Measurements from ENCODE around the gene AADAC.
"Not testable (repeated sequence)": the region's sequence is repeated elsewhere in the genome, so short reads cannot be mapped to it uniquely, and the experiment has no call there.

Gene AADAC

DNA sequence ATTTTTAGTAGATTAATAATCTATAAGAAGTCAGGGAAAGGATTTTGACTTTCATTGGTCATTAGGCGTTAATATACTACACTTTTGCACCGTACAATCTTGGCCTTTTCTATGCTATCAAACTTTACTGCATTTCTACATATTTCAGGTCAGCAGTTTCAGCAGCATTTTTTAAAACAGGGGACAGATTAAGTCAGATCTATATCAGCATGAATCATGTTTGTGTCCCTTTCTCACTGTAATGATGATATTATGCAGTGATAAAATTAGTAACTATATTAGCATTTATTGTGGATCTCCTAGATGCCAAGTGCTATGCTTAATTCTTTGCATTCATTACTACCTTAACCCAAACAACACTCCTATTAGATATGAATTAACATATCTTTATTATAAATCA is 20.3 kb upstream of the AADAC start:
- in situ Hi-C loops (cut with HindIII; ENCODE audit: low pct_ligation_motif_present, low pct_unique_long_range_greater_than_20kb, low sequenced_read_pairs), result no loop called here

DNA sequence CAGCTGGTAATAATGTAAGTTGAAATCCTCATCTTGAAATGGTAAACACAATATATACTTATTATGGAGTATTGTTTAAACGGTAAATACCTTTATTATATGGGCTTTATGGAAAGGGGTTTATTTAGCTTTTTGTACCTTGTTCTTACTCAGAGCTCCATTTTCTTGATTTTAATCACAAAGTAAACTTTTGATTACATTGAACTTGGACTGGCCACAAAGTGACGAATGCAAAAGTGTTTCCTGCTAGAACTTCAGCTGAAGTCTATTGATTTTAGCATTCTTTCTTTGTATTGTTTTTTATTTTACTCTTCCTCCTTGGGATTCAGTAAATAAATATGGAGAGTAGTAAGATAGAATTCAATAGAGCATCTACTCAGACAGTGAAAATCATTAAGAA is 19.8 kb upstream of the AADAC start:
- in situ Hi-C loops (cut with HindIII; ENCODE audit: low pct_ligation_motif_present, low pct_unique_long_range_greater_than_20kb, low sequenced_read_pairs), result no loop called here
- no peak for DNase-seq

More for the DNA sequence above, 20.3 kb upstream of the AADAC start:
- DNase-seq, result no peak

DNA sequence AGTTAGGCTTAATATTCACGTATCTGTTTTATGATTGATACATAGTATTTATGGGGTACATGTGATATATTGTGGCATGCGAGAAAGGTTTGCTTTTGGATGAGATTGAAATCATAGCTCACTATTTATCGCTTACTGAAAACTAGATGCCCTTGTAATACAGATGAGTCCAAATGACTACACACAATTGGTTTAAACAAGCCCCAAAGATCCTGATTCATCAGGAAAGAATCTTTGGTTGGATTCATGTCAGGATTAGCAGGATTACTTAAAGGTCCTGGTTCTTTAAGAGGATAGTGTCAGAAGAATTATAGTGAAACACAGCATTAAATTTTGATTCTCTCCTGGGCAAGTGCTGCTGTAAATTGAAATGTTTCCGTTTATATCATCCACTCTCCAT is 18.6 kb upstream of the AADAC start:
- peak; percentile 5 for DNase-seq
- in situ Hi-C loops (cut with HindIII; ENCODE audit: low pct_ligation_motif_present, low pct_unique_long_range_greater_than_20kb, low sequenced_read_pairs), result no loop called here

DNA sequence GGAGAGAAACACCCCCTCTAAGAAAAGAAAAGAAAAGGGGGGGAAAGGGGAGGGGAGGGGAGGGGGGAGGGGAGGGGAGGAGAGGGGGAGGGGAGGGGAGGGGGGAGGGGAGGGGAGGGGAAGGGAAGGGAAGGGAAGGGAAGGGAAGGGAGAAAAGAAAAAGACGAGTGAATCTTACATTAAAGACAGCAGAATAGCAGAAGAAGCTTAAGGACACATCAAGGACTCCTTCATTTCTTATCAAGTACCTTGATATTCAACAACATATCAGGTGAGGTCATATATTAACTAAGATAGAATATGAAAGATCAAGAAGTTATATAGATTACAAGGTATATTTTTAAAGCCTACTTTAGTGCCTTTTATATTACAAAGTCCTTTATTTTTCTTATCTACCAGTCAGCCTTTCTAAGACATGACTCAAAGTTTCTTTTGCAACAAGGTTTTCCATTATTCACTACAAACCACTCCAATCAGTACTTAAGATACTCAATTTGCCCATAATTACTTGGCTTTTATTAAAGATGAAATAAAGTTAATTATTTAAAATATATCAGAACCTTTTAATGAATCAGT is 17.7 kb upstream of the AADAC start:
- in situ Hi-C loops (cut with HindIII; ENCODE audit: low pct_ligation_motif_present, low pct_unique_long_range_greater_than_20kb, low sequenced_read_pairs), result no loop called here
- DNase-seq, result no peak

DNA sequence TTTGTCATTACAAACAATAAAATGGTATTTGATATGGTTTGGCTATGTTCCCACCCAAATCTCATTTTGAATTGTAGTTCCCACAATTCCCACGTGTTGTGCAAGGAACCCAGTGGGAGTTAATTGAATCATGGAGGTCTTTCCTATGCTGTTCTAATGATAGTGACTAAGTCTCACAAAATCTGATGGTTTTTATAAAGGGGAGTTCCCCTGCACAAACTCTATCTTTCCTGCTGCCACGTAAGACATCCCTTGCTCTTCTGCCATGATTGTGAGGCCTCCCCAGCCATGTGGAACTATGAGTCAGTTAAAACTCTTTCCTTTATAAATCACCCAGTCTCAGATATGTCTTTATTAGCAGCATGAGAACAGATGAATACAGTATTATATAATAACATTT is 15.4 kb upstream of the AADAC start:
- in situ Hi-C loops (cut with HindIII; ENCODE audit: low pct_ligation_motif_present, low pct_unique_long_range_greater_than_20kb, low sequenced_read_pairs), result no loop called here
- no peak for DNase-seq

- DNase-seq, result no peak
- in situ Hi-C loops (cut with HindIII; ENCODE audit: low pct_ligation_motif_present, low pct_unique_long_range_greater_than_20kb, low sequenced_read_pairs), result no loop called here
These were observed 13.5 kb upstream of the AADAC start for GRCh38 chr3:151800431-151800830.

DNA sequence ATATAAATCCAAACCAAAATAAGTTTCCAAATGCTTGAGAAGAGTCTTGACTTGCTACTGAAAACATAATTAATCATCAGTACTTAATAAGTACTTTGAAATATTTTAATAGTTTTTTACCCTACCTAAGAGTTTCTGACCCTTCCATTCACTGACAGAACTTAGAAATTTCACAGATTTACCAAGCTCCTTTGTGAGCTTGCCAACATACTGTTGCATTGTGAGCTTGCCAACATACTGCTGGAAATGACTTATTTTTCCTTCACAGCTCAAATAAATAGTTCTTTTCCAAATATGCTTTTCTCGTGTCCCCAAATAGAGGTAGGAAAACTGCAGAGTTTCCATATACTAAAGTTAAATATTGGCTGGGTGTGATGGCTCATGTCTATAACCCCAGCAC is 9.6 kb upstream of the AADAC start:
- no peak for DNase-seq
- in situ Hi-C loops (cut with HindIII; ENCODE audit: low pct_ligation_motif_present, low pct_unique_long_range_greater_than_20kb, low sequenced_read_pairs), result no loop called here

GRCh38 chr3:151806838-151807237 is 7.1 kb upstream of the AADAC start:
- in situ Hi-C loops (cut with HindIII; ENCODE audit: low pct_ligation_motif_present, low pct_unique_long_range_greater_than_20kb, low sequenced_read_pairs), result no loop called here
- no peak for DNase-seq

DNA sequence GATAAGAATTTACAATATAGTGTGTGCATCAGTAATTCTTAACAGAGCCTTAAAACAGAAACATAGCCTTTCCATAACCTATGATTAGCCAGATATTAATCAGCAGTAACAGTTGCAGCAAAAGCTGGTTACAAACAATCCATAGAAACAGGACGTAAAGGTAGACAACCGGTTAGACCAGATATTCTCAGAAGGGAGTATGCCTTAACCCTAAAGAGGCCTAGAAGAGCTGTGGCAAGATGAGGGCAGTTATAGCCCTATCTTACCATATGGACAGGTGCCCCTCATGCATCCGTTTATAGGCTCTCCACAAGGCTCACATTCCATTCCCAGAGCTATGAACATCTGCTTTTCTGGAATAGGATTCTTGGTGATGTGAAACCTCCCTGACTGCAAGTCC is 5.0 kb upstream of the AADAC start:
- in situ Hi-C loops (cut with HindIII; ENCODE audit: low pct_ligation_motif_present, low pct_unique_long_range_greater_than_20kb, low sequenced_read_pairs), result not testable (repeated sequence)

GRCh38 chr3:151811474-151811873 is 2.4 kb upstream of the AADAC start:
- no peak for DNase-seq
- in situ Hi-C loops (cut with HindIII; ENCODE audit: low pct_ligation_motif_present, low pct_unique_long_range_greater_than_20kb, low sequenced_read_pairs), result no loop called here

More for the DNA sequence above, 5.0 kb upstream of the AADAC start:
- DNase-seq, result not testable (repeated sequence)

DNA sequence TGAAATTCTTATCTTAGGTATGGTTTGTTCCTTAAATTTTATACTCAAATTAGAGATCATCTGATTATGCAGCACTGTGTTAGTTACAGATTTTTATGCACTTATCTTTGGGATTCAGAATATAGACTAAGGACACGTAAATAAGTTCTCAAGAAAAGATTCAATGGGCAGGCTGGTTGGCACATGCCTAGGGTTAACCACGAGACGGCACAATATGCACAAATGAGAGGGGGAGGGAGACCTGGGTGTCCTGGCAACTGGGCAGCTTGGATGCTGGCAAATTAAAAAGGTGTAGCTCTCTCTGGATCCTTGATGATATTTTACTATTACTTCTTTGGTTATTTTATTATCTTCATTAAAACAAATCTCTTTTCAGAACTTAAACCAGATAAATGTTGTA is 672 bp downstream of the AADAC start:
- no peak for DNase-seq
- in situ Hi-C loops (cut with HindIII; ENCODE audit: low pct_ligation_motif_present, low pct_unique_long_range_greater_than_20kb, low sequenced_read_pairs), result no loop called here

DNA sequence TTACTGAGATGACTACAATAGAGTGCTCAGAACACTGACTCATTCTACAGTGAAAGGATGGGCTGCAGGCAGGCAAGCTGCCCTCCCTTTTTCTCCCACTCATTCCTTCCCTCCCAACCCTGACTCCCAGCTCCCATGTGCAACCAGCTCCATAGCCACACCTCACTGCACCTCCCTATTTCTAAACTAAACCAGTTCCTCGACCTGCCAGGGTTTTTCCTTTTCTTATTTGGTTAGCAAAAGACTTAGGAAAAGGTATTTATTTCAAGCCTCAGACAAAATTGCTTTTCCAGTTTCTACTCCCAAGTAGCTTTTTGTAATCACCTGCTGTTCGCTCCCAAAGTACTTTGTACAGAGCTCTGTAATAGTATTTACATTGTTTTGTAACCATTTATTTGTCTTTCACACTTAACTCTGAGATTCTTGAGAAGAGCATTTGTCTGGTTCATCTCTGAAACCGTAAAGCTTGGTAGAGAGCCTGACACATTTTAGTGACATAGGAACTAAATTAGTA is 2.2 kb downstream of the AADAC start:
- in situ Hi-C loops (cut with HindIII; ENCODE audit: low pct_ligation_motif_present, low pct_unique_long_range_greater_than_20kb, low sequenced_read_pairs), result no loop called here
- peak; percentile 51 for DNase-seq

DNA sequence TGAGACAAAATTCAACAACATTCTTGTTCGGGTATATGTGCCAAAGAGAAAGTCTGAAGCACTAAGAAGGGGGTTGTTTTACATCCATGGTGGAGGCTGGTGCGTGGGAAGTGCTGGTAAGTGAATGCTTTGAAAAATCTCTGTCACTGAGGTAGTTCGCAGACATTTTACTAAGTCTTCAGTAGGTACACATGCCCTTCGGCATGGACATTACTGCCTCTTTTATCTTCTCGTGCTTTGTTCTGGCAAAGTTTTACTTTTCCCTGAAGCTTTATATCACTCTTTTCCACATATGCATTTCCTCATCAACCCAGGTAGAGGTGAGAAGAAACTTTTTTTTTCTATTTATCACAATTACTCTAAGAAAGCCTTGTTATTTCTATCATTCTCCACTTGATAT is 3.6 kb downstream of the AADAC start:
- no peak for DNase-seq

DNA sequence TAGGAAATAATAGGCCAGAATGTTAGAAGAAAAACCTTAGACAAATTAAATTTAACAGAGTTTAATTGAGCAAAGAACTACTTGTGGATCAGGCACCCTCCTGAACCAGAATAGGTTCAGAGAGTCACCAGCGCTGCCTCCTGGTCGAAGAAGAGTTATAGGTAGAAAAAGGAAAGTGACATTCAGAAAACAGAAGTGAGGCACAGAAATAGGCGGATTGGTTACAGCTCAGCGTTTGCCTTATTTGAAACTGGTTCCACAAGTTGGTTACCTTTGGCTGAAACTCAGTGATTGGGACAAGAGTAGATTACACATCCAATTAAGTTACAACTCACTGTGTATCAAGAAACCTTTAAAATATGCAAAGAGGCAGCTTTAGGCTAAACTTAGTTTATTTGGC is 4.4 kb downstream of the AADAC start:
- no peak for DNase-seq
- in situ Hi-C loops (cut with HindIII; ENCODE audit: low pct_ligation_motif_present, low pct_unique_long_range_greater_than_20kb, low sequenced_read_pairs), result no loop called here

More for the DNA sequence above, 3.6 kb downstream of the AADAC start:
- in situ Hi-C loops (cut with HindIII; ENCODE audit: low pct_ligation_motif_present, low pct_unique_long_range_greater_than_20kb, low sequenced_read_pairs), result no loop called here

DNA sequence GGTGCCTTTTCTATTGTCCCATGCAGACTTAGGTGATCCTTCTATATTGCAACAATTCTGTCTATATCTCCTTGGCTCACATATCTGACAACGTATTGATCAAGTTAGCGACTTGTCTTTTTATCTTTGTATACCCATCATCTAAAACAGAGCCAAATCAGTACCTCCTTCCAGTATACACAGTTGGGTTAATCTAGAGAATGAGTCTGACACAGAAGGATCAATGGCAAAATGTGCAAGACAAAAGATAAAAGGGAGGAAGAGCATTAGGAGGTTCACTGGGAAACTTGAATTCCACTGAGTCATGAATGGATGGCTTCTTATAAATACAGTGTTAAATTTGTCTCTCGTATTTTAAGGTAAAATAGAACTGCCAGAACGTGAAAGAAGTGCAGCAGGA is 6.0 kb downstream of the AADAC start:
- no peak for DNase-seq
- in situ Hi-C loops (cut with HindIII; ENCODE audit: low pct_ligation_motif_present, low pct_unique_long_range_greater_than_20kb, low sequenced_read_pairs), result no loop called here

GRCh38 chr3:151827816-151828215 is 13.9 kb downstream of the AADAC start:
- DNase-seq, result no peak
- in situ Hi-C loops (cut with HindIII; ENCODE audit: low pct_ligation_motif_present, low pct_unique_long_range_greater_than_20kb, low sequenced_read_pairs), result no loop called here

DNA sequence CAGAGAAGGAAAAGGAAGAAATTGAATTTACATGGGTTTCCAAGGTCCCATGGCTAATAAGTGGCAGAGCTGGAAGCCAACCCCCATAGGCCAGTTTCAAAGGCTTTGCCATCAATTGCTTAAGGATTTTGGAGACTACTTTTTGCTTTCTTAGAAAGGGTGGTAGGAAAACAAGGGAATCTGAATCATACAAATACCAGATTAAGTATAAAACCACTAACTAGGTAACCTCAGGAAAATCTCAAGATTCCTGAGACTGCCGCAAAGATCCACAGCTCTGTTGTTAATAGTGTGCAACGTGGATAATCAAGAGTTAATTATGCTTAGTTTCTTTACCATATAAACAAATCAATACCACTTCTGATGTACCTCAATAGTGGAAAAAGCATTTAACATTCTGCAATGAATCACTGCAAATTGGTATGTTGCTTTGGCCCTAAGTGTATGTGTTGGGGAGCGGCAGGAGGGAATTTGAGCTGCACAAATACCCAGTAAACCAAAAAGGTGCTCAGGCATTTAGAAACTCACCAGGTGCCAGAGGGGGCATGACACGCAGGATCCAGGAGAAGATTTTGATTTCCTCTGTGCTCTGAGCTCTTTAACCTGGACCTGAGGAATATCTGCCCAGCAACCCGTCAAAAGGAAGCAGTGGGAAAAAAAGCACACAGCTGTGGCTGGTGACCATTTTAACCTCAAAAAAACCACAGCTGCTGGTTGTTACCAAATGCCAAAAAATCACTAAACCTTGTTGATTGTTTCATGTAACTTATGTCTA is 22.0 kb downstream of the AADAC start:
- in situ Hi-C loops (cut with HindIII; ENCODE audit: low pct_ligation_motif_present, low pct_unique_long_range_greater_than_20kb, low sequenced_read_pairs), result no loop called here
- DNase-seq, result peak; percentile 25

GRCh38 chr3:151837057-151837456 is 23.1 kb downstream of the AADAC start:
- peak; percentile 82 for DNase-seq
- in situ Hi-C loops (cut with HindIII; ENCODE audit: low pct_ligation_motif_present, low pct_unique_long_range_greater_than_20kb, low sequenced_read_pairs), result no loop called here

- in situ Hi-C loops (cut with HindIII; ENCODE audit: low pct_ligation_motif_present, low pct_unique_long_range_greater_than_20kb, low sequenced_read_pairs), result no loop called here
- DNase-seq, result peak; percentile 75
These were observed 24.8 kb downstream of the AADAC start for GRCh38 chr3:151838574-151839312.

DNA sequence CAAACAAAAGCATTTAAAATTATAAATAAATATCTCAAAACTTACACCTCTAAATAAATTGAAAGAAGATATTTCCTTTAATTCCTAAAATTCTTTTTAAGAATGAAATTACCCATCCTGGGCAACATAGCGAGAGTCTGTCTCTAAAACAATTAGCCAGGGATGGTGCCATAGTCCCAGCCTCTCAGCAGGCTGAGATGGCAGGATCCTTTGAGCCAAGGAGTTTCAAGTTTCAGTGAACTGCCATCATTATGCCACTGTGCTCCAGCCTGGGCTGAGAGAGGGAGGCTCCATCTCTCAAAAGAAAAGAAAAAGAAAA is 25.4 kb downstream of the AADAC start:
- in situ Hi-C loops (cut with HindIII; ENCODE audit: low pct_ligation_motif_present, low pct_unique_long_range_greater_than_20kb, low sequenced_read_pairs), result no loop called here
- DNase-seq, result no peak
